Left lung (tissue), 10 donors: ENCODE results near the gene C1QTNF8. TPM values are rescaled to one million over a fixed set of nuclear protein-coding genes. Genes with fewer than 3 reads are reported as not detected.

Source experiments
- ATAC-seq: fragments of 200-7000 bp; cut with Tn5 transposase; one replicate; pipeline ENCODE4 v1.9.1; 2020; ENCODE audit warnings: moderate library complexity
- DNase-seq, 4 donors: peaks; one replicate each; pipeline ENCODE4 v3.0.0-alpha.2; 2013 to 2020
- H3K27ac ChIP-seq, 2 donors: fragments of 200-600 bp; sonication (generic) in 1 of 2; one replicate each; pipeline versions ENCODE4 v1.5.0 to v1.8.0; 2020 to 2021
- H3K27me3 ChIP-seq, 2 donors: fragments of 200-600 bp; sonication (generic) in 1 of 2; one replicate each; pipeline versions ENCODE4 v1.5.0 to v1.8.0; 2020 to 2021
- H3K36me3 ChIP-seq, 2 donors: fragments of 200-600 bp; sonication (generic) in 1 of 2; one replicate each; pipeline versions ENCODE4 v1.5.0 to v1.8.0; 2020 to 2021
- H3K4me1 ChIP-seq, 2 donors: fragments of 200-600 bp; one replicate each; pipeline ENCODE4 v1.8.0; 2021
- H3K4me3 ChIP-seq, 2 donors: fragments of 200-600 bp; sonication (generic) in 1 of 2; one replicate each; pipeline versions ENCODE4 v1.5.0 to v1.8.0; 2020 to 2021; ENCODE audit warnings: mild to moderate bottlenecking in 1 of 2
- H3K9me3 ChIP-seq, 2 donors: fragments of 200-600 bp; sonication (generic) in 1 of 2; one replicate each; pipeline versions ENCODE4 v1.5.0 to v1.8.0; 2020 to 2021
- CTCF ChIP-seq, 2 donors: fragments of 200-600 bp; sonication (generic) in 1 of 2; IDR thresholded peaks; one replicate each; pipeline versions ENCODE4 v1.5.0 to v1.8.0; 2021; ENCODE audit warnings: antibody characterized with exemption in 2 of 2
- intact Hi-C, 2 donors: fragments of 100-400 bp; cut with DNase I; formaldehyde crosslinking; loops; one replicate each; pipeline versions ENCODE4 v1.11.2 to v1.14.2; 2022
- polyA plus RNA-seq, 6 donors: library from polyadenylated mRNA; unstranded; fragments of 120-200 nt; gene quantifications; one replicate each; pipeline ENCODE4 v1.2.1, GENCODE V29; 2013; ENCODE audit not compliant: insufficient read length in 6 of 6
- total RNA-seq, 2 donors: library from RNA; stranded (reverse); fragmentation: NEBNext Ultra II Directional; extraction: Animal tissue kit (Norgen Biotek cat#: 25700); gene quantifications; one replicate each; pipeline ENCODE4 v1.2.1, GENCODE V29; 2021
- donor health status: DM: no; HTN: yes; CAD: no.
- donor health status: DM: no; HTN: no; CAD: no.

C1QTNF8 gene
- total and polyA plus RNA-seq, 8 donors, result 0.10 to 0.23 (median 0.10) TPM; not detected in 5

DNA sequence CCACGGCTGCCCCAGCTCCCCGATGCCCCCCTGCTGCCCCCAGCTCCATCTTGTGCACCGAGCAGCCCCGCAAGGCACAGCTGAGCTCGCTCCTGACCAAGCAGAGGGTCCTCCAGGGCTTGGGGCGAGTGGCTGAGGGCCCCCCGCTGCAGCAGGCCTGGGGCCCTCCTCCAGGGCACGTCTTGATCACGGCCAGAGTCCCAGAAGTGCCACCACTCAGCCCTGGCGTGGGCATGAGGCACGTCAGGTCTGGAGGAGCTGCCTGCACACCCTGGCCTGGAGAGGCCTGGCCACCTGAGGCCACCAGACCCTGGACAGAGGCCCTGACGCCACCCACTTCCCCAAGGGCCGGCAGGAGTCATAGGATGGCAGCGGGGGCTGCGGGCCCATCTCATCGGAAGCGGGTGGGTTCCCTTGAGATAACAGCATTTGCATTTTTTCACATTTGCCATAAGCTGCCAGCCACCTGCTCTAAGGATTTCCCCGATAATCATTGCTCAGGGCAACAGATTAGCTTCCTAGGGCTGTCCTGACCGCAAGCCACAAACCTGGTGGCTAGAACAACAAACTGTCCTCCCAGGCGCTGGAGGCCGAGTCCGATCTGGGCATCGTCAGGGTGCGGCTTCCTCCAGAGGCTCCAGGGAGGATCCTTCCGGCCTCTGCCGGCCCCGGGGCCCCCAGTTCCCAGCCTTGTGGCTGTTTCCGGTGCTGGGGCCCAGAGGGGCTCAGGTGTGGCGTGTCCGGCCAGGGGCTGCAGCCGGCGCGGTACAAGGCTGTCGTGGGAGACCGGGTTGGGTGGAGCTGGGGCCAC is 23.9 kb upstream of the C1QTNF8 start:
- Histone ChIP-seq H3K4me3 (no peak overlapping the region), H3K36me3 (no peaks in the 10 kb centered on the region), H3K27me3 (peaks cover 0 to 99% of the 10 kb centered on the region in 2 donors), H3K9me3 (no peaks in the 10 kb centered on the region), H3K4me1 (no peaks in the 10 kb centered on the region), H3K27ac (no peak overlapping the region)
- intact Hi-C loops, result no loop called here
- no peak for TF ChIP-seq CTCF (IDR thresholded peaks at IDR 0.05)
- DNase-seq, result no peak
- no peak for ATAC-seq

DNA sequence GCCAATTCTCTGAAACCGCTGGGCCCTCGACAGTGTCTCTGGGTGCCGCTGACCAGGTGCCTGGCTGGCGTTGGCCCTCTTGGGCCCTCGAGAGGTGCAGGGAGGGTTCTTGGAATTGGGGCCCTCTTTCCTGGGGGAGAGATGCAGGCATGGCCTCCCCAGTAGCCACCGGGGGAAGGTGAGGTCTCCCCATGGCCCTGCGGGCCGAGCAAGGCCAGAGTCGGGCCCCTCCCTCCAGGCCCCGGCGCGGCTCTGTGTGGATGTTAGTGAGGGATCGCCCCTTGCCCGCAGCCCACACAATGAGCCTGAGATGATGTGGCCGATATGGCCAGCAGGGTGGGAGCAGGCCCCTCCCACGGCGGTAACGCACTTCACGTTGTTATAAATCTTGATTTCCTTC is 23.1 kb upstream of the C1QTNF8 start:
- intact Hi-C loops, result no loop called here
- Histone ChIP-seq H3K4me1 (no peaks in the 10 kb centered on the region), H3K4me3 (no peak overlapping the region), H3K36me3 (no peaks in the 10 kb centered on the region), H3K27ac (no peak overlapping the region), H3K9me3 (no peaks in the 10 kb centered on the region), H3K27me3 (peaks cover 0 to 99% of the 10 kb centered on the region in 2 donors)
- ATAC-seq (no peak), DNase-seq (no peak)
- TF ChIP-seq CTCF (IDR thresholded peaks at IDR 0.05), result no peak

- no peak overlapping the region for H3K27ac ChIP-seq
- DNase-seq, result no peak
- ATAC-seq, result no peak
- TF ChIP-seq CTCF (IDR thresholded peaks at IDR 0.05), result no peak
- peaks cover 0 to 95% of the 10 kb centered on the region in 2 donors for H3K27me3 ChIP-seq
- H3K36me3 ChIP-seq, result no peaks in the 10 kb centered on the region
- no peaks in the 10 kb centered on the region for H3K4me1 ChIP-seq
- H3K4me3 ChIP-seq, result no peak overlapping the region
- H3K9me3 ChIP-seq, result no peaks in the 10 kb centered on the region
- intact Hi-C loops, result no loop called here
Measured at GRCh38 chr16:1117926-1118325, 21.9 kb upstream of the C1QTNF8 start.

- DNase-seq, result no peak
- H3K27me3 ChIP-seq, result peaks cover 0 to 96% of the 10 kb centered on the region in 2 donors
- no peak for TF ChIP-seq CTCF (IDR thresholded peaks at IDR 0.05)
- no peak overlapping the region for H3K4me3 ChIP-seq
- intact Hi-C loops, result no loop called here
- H3K36me3 ChIP-seq, result no peaks in the 10 kb centered on the region
- no peak for ATAC-seq
- no peak overlapping the region for H3K27ac ChIP-seq
- H3K9me3 ChIP-seq, result no peaks in the 10 kb centered on the region
- no peaks in the 10 kb centered on the region for H3K4me1 ChIP-seq
Measured at GRCh38 chr16:1117176-1117900, 21.3 kb upstream of the C1QTNF8 start.

- Histone ChIP-seq H3K36me3 (no peaks in the 10 kb centered on the region), H3K4me1 (no peaks in the 10 kb centered on the region), H3K27me3 (peaks cover 0 to 96% of the 10 kb centered on the region in 2 donors), H3K9me3 (no peaks in the 10 kb centered on the region), H3K4me3 (no peak overlapping the region), H3K27ac (no peak overlapping the region)
- intact Hi-C loops, result no loop called here
- no peak for TF ChIP-seq CTCF (IDR thresholded peaks at IDR 0.05)
- no peak for DNase-seq
- ATAC-seq, result no peak
Measured at GRCh38 chr16:1116693-1117077, 20.6 kb upstream of the C1QTNF8 start.
